GM23248 (cell line): ENCODE measurements around the gene ICE1.

ENCODE experiments used
- EZH2 ChIP-seq: fragments of 200-600 bp; sonication (generic); IDR thresholded peaks from 2 replicates; pipeline ENCODE4 v1.6.1; 2018; ENCODE audit warnings: antibody characterized with exemption, mild to moderate bottlenecking; ENCODE audit not compliant: insufficient read depth, poor library complexity, severe bottlenecking
- EZH2phosphoT487 ChIP-seq: fragments of 200-600 bp; sonication (generic); IDR thresholded peaks from 2 replicates; pipeline ENCODE4 v1.6.1; 2018; ENCODE audit warnings: antibody characterized with exemption, moderate library complexity, mild to moderate bottlenecking, low read depth; ENCODE audit not compliant: insufficient read depth

DNA sequence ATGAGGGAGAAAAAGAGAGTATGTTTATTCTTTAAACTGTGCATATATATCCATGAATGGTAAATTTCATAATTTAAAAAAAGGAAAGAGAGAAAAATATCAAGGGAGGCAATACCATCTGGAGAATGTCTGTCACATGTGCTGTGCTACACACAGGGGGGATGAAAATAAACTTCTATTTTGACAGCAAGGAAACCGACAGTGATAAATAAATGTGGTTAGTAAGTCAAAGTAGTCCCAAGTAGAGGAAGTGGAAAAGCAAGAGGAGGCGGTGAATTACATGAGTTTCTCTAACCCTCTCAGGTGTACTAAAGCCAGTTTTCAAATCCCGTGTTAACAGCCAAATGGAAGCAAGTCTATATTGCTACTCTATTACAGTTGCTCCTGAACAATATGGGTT lies 83.3 kb downstream of the ICE1 start:
- TF ChIP-seq EZH2 (no peak), EZH2phosphoT487 (no peak)
